Epithelial cell of prostate (primary cell): ENCODE results near the gene CTLA4.

ENCODE experiments used
- DNase-seq: peaks from one replicate; pipeline ENCODE4 v3.0.0-alpha.2; 2011; ENCODE audit warnings: low read depth, low spot score
- H3K27ac ChIP-seq: fragments of 450-650 bp; 2 replicates; pipeline ENCODE4 v1.5.1; 2017; ENCODE audit warnings: mild to moderate bottlenecking

Gene CTLA4

DNA sequence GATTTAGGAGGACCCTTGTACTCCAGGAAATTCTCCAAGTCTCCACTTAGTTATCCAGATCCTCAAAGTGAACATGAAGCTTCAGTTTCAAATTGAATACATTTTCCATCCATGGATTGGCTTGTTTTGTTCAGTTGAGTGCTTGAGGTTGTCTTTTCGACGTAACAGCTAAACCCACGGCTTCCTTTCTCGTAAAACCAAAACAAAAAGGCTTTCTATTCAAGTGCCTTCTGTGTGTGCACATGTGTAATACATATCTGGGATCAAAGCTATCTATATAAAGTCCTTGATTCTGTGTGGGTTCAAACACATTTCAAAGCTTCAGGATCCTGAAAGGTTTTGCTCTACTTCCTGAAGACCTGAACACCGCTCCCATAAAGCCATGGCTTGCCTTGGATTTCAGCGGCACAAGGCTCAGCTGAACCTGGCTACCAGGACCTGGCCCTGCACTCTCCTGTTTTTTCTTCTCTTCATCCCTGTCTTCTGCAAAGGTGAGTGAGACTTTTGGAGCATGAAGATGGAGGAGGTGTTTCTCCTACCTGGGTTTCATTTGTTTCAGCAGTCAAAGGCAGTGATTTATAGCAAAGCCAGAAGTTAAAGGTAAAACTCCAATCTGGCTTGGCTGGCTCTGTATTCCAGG, at the start of gene CTLA4:
Gene CTLA4 (plus strand): TSS at position 211 of the 640 bp plus-strand sequence. CDS start 172 bp downstream, at position 383.
- H3K27ac ChIP-seq: no peak within 1 kb of the TSS
- no peak for DNase-seq

GRCh38 chr2:203818656-203819055, 48.9 kb upstream of the CTLA4 start:
- H3K27ac ChIP-seq: no peak overlapping the region
- DNase-seq: no peak

DNA sequence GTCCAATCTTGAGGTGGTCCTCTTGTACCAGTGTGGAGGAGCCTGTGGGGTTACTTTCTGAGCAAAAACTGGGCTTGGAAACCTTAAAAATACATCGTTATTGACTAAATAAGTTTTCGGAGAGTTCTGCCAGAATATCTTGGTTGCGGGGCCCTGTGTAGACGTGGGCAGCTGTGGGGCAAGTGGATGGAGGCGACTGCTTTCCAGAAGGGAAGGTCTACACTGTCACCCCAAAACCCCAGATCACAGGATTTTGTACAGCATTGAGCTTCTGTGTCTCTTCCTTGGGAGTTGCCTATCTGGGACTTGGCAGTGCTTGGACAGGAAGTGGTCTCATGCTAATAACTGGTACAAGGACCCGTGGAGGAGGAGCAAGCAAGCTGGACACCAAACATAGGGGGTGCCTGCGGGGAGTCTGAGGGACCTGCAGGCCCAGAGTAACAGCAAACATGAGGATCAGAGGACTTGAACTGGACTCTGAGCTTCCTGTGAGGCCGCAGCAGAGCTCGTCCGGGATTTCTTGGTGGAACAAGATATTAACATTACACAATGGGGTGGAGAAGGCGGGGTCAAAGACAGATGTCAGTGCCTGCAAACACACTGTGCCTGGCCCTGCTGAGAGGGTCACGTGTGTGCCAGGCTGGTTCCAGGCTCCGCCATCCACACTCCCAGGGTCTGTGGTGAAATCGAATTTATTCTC, 48.0 kb upstream of the CTLA4 start:
- no peak overlapping the region for H3K27ac ChIP-seq
- DNase-seq: no peak

DNA sequence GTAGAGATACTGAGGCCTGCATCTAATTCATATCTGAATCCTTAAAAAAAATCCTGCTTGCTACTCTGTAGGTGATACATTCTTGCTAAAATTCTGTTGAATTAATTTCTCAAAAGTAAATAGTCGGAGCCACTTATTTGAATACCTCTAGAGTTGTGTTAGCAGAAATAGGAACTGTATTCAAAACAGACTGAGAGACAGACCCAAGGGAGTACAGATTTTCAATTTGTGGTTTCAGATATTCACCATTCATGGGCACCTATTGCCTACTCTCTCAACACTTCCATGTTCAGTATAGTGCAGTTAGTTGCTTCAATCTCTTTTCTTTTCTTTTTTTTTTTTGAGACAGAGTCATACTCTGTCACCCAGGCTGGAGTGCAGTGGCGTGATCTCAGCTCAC, 46.6 kb upstream of the CTLA4 start:
- no peak overlapping the region for H3K27ac ChIP-seq
- no peak for DNase-seq

DNA sequence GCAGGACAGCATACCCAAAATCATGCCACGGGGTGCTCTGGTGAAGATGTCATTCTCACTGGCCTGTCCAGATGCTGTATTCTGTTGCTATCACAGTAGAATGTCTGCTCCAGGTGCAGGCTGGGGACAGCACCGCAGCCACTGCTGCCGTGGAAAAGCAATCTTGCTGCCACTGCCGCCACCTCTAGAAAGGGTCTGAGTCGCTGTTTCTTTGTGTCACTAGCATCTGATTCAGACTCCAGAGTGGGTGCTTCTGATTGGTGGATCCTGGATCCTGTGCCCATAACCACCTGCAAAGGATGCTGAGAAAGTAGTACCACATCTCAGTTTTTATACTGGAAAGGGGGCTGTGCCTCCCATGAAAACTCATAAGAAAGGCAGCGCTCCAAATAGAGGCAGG, 45.3 kb upstream of the CTLA4 start:
- H3K27ac ChIP-seq: no peak overlapping the region
- DNase-seq: no peak

DNA sequence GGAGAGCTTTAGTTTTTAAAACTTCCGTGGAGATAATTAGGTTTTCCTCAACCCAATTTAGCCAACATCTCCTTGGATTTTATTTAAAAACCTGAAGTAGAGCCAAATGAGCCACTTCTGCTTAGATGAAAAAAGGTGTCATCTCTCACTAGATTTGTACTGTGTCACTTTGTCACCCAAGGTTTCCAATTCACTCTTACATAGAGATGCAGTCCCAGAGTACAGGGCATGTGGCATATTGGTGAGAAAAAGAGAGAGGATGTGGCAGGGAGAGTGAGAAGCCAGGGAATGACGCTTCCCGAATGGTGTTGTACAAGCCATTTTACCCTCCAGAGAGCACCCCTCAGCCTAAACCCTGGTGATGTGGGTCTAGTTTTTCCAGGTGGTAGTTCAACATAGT, 44.4 kb upstream of the CTLA4 start:
- no peak for DNase-seq
- no peak overlapping the region for H3K27ac ChIP-seq

DNA sequence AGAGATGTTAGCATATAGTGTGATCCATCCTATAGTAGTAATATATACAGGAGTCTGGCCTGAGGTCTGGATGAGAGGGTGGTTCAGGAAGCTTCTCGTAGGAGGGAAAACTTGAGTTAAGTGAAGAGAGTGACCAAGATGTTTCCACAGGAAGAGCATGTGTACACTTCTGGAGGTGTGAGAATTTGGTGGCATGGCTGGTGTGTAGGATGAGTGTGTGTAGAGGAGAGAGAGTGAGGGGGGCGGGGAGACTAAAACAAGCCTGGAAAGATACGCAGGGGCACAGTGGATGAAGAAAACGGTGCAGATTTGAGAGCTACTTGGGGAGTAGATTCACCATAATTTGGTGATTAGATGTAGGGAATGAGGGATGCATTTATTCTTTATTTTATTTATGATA, 43.5 kb upstream of the CTLA4 start:
- no peak for DNase-seq
- H3K27ac ChIP-seq: no peak overlapping the region

GRCh38 chr2:203824603-203825002, 43.0 kb upstream of the CTLA4 start:
- no peak overlapping the region for H3K27ac ChIP-seq
- DNase-seq: no peak

GRCh38 chr2:203826704-203827103, 40.9 kb upstream of the CTLA4 start:
- no peak overlapping the region for H3K27ac ChIP-seq
- DNase-seq: no peak

DNA sequence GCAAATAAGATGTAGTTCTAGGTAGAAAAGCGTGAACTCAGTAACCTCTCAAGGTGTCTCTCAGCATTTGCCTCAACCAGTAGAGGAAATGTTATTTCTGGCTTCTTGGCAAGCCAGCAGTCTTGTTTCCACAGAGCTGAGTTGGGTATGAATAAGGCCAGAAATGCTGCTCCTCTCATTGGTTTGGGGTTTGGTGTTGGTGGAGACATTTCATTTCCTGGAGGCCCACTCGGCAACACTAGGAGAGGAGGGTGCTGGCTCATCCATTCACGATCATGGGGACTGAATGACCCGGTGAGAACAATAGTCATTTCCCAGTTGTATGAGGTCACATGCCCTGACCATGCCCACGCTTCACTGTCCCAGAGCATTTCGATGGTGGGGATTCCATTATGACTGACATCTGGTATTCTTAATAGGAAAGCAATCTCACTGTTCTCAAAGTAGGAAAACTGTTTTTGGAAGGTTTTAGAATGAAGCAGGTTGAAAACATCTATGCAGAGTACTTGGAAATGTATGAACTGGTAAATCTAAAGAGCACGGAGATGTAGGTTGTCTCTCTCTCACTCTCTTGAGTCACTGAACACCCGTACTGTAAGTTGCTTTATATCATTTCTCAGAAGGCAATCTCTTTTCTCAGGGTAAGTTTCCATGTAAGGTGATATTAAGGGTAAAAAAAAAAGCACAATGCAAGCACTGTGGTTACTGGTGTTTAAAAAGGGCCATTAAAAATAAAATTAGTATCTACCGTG, 37.1 kb upstream of the CTLA4 start:
- no peak for DNase-seq
- H3K27ac ChIP-seq: no peak overlapping the region

DNA sequence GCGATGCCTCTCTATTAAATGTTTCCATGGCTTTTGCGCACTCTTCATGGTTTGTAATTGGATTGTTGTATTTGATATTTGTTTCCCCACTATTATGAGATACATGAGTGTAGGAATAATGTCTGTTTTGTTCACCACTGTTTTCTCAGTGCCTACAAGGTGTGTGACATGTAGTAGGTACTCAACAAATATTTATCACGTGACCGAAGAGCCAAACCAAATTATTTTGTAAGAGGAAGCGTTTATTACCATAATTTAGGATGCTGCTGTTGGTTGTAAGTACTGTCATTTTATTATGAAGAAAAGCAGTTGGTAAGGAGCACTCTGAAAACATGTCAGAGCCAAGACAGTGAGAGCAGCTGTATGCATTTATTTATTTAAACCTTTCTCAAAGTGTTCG, 32.2 kb upstream of the CTLA4 start:
- DNase-seq: no peak
- no peak overlapping the region for H3K27ac ChIP-seq

DNA sequence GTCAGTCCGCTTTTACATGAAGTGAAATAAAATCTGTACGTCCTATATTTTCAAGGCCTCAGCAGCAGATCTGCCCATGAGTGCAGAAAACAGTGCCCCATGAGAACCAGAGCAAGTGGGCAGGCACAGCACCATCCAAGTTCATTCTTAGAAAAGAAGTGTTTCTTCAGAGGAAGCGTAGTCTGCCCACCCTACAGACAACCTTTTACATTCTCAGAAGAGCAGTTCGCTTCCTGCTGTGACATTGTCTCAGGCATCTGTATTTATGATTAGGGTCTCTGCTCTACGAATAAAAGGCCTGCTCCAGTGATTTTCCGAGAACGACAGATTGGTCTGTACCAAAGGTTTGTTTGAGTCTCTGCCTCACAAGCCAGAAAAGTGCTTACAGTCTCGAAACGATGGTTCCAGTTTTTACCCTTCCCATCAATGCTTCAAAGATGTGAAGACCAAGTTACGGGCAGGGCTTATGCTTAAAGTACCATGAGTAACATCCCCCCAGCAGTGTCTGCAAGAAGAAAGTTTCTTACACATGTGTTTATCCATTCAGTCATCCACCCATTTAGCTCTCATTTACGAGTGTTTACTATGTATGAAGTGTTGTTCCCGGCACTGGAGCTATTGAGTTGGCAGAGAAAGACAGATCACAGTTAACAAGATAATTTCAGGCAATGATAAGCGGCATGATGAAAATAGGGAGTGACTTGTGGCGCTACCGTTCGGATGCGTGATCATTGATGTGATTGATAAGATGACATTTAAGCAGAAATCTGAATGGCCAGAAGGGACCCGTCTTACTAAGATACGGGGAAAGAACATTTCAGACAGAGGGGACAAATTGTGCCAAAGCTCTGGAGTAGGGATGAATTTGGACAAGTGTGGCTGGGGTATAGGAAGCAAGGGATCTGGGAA, 31.4 kb upstream of the CTLA4 start:
- no peak for DNase-seq
- no peak overlapping the region for H3K27ac ChIP-seq

GRCh38 chr2:203840655-203841205, 26.8 kb upstream of the CTLA4 start:
- no peak for DNase-seq
- no peak overlapping the region for H3K27ac ChIP-seq

DNA sequence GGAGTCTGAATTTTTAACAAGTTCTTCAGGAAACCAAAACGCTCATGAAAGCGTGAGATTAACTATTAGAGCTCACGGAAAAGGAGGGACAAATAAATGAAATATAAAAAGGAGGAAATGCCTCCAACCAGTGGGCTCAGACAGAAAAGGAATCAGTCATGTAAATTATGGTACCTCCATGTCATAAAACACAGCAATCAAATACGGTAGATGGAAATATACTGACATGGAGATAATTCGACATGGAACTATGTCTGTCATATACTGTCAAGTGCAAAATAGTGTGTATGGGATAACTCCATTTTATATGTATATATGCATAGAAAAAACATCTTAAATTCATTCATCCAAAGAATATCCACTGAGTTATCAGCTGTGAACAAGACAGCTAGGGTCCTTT, 25.9 kb upstream of the CTLA4 start:
- H3K27ac ChIP-seq: no peak overlapping the region
- no peak for DNase-seq

- no peak for DNase-seq
- H3K27ac ChIP-seq: no peak overlapping the region
These were observed 25.2 kb upstream of the CTLA4 start for GRCh38 chr2:203842373-203842772.

DNA sequence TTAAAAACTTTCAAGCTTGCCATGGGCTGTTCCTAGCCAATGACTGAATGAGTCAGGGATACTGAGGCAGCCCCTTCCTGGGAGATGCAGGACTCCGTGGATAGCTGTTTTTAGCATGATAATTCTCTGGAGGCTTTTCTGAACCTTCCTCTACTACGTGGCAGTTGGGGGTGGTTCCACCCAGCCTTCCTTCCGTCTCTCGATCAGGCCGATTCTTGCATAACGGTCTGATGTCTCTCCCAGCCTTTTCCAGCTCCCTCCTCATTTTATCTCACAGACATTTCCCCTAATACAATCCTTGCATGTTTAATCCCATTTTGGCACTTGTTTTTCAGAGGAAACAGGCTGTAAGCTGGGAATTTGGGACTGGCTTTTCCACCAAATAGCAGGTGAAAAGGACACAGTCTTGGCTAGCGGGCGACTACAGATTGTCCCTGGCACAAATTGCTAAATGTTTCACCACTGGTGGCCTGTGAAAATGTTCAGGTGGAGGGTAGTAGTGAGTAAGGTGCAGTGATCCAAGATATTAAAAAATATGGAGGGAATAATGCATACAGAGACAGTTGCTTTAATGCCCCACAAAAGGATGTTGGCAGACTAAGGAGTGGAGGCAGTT, 21.0 kb upstream of the CTLA4 start:
- no peak overlapping the region for H3K27ac ChIP-seq
- no peak for DNase-seq

DNA sequence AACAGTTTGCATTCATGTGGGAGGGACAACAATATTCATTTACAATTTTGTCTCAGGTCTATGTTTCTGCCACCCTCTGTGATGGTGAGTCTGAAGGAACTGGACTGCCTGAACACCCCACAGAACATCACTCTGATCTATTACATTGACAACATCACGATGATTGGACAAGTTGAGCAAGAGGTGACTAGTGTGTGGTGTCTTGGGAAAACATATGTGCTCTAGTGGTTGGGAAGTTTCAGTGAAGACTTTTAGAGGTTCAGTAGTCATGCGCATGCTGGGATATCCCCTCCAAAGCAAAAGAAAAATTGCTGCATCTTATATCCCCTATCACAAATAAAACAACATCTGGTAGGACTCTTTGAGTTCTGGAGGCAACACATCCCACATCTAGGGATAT, 18.6 kb upstream of the CTLA4 start:
- DNase-seq: no peak
- H3K27ac ChIP-seq: no peak overlapping the region

DNA sequence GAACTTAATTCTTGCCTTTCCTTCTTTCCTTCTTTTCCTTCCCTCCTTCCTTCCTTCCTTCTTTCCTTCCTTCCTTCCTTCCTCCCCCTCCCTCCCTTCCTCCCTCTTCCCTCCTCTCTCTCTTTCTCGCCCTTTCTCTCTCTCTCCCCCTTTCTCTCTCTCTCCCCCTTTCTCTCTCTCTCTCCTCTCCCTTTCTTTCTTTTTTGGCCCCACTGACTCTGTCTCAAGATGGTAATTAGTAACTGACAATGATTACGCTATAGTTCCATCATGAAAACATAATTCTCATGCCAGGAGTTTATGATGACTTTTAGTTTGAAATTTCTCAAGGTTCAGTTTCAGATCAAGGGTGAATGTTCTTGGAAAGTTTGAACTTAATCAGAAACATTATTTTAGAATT, 14.8 kb upstream of the CTLA4 start:
- DNase-seq: no peak
- H3K27ac ChIP-seq: no peak overlapping the region

DNA sequence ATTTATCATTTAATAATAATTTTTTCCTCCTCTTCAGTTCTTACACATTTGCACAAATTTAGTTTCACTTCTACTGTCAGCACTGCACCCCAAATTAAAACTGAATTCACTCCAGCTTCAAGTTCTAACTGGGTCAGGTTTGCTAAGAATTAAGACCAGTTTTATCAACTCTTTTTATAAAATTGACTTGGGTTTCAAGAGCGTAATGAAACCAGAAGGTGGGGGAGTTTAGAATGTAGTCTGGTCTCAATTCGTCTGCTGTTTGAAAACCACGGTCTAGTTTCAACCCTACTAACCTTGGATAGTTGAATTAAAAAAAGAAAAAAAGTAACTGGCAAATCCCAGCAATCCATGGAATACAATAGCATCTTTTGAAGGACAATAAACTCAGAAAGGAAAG, 14.3 kb upstream of the CTLA4 start:
- H3K27ac ChIP-seq: no peak overlapping the region
- no peak for DNase-seq

DNA sequence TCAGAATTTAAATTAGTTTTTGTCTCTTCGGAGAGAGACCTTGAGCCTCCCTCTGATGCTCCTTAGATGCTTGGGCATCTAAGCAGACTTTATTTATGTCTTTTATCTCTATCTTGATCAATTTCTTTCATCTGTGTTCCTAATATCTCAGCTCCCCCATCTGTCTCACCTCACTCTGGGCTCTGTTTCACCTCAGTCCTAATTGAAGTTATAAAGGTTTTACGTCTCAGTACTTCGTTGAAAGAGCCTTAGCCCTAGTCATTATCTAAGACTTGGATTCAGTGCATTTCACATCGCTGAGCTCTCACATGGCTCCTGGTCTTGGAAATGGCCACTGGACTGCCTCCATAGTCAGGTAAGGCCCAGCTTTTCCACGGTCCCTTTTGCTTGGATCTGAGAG, 13.8 kb upstream of the CTLA4 start:
- no peak for DNase-seq
- H3K27ac ChIP-seq: no peak overlapping the region
